ENCODE data around the gene TRIM38. TPM values are rescaled to one million over a fixed set of nuclear protein-coding genes. Genes with fewer than 3 reads are reported as not detected.

Gene TRIM38, protein sequence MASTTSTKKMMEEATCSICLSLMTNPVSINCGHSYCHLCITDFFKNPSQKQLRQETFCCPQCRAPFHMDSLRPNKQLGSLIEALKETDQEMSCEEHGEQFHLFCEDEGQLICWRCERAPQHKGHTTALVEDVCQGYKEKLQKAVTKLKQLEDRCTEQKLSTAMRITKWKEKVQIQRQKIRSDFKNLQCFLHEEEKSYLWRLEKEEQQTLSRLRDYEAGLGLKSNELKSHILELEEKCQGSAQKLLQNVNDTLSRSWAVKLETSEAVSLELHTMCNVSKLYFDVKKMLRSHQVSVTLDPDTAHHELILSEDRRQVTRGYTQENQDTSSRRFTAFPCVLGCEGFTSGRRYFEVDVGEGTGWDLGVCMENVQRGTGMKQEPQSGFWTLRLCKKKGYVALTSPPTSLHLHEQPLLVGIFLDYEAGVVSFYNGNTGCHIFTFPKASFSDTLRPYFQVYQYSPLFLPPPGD
- 1 to 10 TPM; 4.7 to 8.0 (median 6.5) TPM for total RNA-seq

DNA sequence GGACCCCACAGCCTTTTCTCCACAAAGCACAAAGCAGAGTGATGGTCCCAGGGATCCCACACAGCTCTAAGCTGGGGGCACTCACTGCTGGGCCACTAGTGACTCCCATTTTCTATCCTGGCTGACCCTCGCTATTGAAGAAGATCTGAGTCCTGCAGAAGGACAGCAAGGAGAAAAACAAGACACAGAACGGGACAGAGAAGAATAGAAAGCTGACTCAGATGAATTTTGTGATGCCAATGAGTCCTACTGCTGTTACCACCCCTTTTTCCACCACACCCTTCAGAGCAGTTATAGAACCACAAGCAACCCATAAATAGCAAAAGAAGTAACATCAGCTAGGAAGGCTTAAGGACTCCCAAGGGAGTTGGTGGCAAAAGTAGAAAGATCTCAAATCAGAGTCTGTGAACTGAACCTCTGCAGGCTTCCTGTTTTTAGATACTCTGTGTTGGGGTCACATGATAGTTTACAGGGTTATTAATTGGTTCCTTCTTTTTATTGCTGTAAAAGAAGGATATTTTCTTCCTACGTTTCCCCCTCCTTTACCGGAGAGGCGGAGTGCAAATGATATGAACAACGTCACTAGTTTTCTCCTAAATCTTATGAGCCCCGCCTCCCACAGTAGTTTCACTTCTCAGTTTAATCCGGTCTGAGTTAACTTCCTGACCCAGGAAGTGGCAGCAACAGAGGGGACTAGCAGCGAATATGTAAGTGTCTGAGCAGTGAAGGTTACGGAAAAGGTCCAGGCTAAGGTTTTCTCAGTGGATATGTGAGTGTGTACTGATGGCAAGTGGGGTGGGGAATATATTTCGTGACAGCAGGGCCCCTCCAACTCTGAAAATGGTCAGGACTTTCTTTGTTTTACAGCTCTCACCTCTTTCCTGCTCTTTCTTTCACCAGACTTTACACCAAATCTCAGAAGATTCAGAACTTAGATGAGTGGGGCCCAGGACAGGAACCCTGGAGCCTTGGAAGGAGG lies at the start of gene TRIM38:
Gene TRIM38, plus strand, starts transcription at position 654 of the 979 bp plus-strand sequence. CDS start 3,721 bp downstream, outside the sequence.
- 1% methylated on average over 11 of the region's 11 CpGs for WGBS, 2 donors
- intact Hi-C loops (cut with DNase I; ENCODE audit: low total_unique reads) = no loop called here
- TF ChIP-seq CTCF (IDR thresholded peaks at IDR 0.05) = no peak
- TF ChIP-seq POLR2A (IDR thresholded peaks at IDR 0.05) = peak in 1 of 2 donors; percentile 64
- DNase-seq (ENCODE audit: low spot score in 2 of 2) = peak; percentile 93 to 94
- H3K4me3 ChIP-seq (ENCODE audit: low read depth, poor library complexity, severe bottlenecking) = peak within 1 kb of the TSS; percentile 50

- WGBS, 2 donors = 62 to 81% methylated on average over 3 of the region's 3 CpGs
- no peak for TF ChIP-seq POLR2A (IDR thresholded peaks at IDR 0.05)
- TF ChIP-seq CTCF (IDR thresholded peaks at IDR 0.05) = no peak
- intact Hi-C loops (cut with DNase I; ENCODE audit: low total_unique reads) = no loop called here
Measured at GRCh38 chr6:25913741-25914140, 48.9 kb upstream of the TRIM38 start.

DNA sequence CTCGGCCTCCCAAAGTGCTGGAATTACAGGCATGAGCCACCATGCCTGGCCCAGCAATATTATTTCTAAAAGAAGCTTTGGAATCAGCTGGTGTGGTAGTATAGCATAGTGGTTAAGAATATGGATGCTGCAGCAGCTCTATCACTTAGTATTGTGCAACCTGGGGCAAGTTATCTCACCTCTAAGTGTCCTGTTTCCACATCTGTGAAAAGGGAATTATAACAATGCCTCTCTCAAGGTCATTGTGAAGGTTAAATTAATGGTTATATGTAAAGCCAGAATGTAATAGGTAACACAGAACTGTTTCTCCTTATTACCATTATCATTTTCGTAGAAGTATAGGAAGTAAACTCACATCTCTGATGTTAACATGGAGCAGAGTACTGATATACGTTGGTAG lies 46.3 kb upstream of the TRIM38 start:
- WGBS, 2 donors = 79 to 83% methylated on average over 3 of the region's 3 CpGs
- no peak for TF ChIP-seq POLR2A (IDR thresholded peaks at IDR 0.05)
- no peak for TF ChIP-seq CTCF (IDR thresholded peaks at IDR 0.05)
- no peak overlapping the region for H3K4me3 ChIP-seq (ENCODE audit: low read depth, poor library complexity, severe bottlenecking)
- intact Hi-C loops (cut with DNase I; ENCODE audit: low total_unique reads) = no loop called here
- DNase-seq (ENCODE audit: low spot score in 2 of 2) = no peak

More at GRCh38 chr6:25913741-25914140, 48.9 kb upstream of the TRIM38 start:
- H3K4me3 ChIP-seq (ENCODE audit: low read depth, poor library complexity, severe bottlenecking) = no peak overlapping the region
- no peak for DNase-seq (ENCODE audit: low spot score in 2 of 2)

DNA sequence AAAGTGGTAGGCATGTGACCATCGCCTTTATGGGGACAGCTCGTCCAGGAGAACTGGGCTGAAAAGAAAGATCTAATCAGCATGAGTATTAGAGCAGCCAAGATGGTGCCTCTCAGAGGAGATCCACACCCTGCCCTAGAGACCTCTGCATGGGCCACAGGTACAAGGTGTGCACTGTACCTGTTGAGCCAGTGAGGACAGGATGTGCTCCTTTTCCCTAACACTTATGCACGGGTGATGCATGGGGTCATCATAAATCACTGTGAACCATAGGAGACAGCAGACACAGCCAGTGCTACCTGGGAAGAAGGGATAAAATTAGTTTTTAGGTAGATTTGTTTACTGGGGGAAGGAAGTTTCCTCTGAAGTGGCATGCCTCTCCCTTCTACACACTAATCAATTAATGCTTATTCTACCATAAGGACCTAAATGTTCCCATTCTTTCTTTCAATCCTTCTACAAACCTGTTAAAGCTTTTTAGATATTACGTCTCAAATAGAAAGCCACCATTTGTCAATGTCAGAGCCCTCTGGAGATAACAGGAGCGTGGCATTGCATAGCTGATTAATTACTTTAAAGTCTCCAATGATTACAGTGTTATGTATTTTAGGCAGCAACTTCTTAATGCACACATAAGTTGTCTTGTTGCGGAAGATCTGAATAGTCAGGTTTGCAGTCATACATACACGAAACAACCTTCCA lies 45.7 kb upstream of the TRIM38 start:
- H3K4me3 ChIP-seq (ENCODE audit: low read depth, poor library complexity, severe bottlenecking) = no peak overlapping the region
- DNase-seq (ENCODE audit: low spot score in 2 of 2) = no peak
- 78 to 84% methylated on average over 7 of the region's 7 CpGs for WGBS, 2 donors
- intact Hi-C loops (cut with DNase I; ENCODE audit: low total_unique reads) = no loop called here
- TF ChIP-seq POLR2A (IDR thresholded peaks at IDR 0.05) (no peak), CTCF (IDR thresholded peaks at IDR 0.05) (no peak)

GRCh38 chr6:25918083-25918683 lies 44.4 kb upstream of the TRIM38 start:
- 72 to 73% methylated on average over 5 of the region's 5 CpGs for WGBS, 2 donors
- H3K4me3 ChIP-seq (ENCODE audit: low read depth, poor library complexity, severe bottlenecking) = no peak overlapping the region
- intact Hi-C loops (cut with DNase I; ENCODE audit: low total_unique reads) = no loop called here

More at GRCh38 chr6:25918083-25918683, 44.4 kb upstream of the TRIM38 start:
- DNase-seq (ENCODE audit: low spot score in 2 of 2) = no peak
- TF ChIP-seq CTCF (IDR thresholded peaks at IDR 0.05) (no peak), POLR2A (IDR thresholded peaks at IDR 0.05) (no peak)

Data from lower leg skin (tissue), 4 donors.